Endothelial cell (in vitro differentiated cells): ENCODE data around the gene LRG1. TPM values are rescaled to one million over a fixed set of nuclear protein-coding genes. Genes with fewer than 3 reads are reported as not detected.
"Not testable (repeated sequence)": the region's sequence is repeated elsewhere in the genome, so short reads cannot be mapped to it uniquely, and the experiment has no call there.

Experiments used
- DNase-seq: peaks from one replicate; pipeline ENCODE4 v3.0.0; 2021; ENCODE audit warnings: low spot score
- H3K27ac Mint-ChIP-seq: one replicate; pipeline ENCODE4 v1.8.0; 2021; ENCODE audit warnings: mixed read lengths, inconsistent platforms; ENCODE audit not compliant: unreplicated experiment
- H3K27me3 Mint-ChIP-seq: one replicate; pipeline ENCODE4 v1.8.0; 2021; ENCODE audit warnings: mild to moderate bottlenecking, moderate library complexity, mixed read lengths, inconsistent platforms; ENCODE audit not compliant: unreplicated experiment
- H3K36me3 Mint-ChIP-seq: one replicate; pipeline ENCODE4 v1.8.0; 2021; ENCODE audit warnings: mild to moderate bottlenecking, low read depth, mixed read lengths, inconsistent platforms; ENCODE audit not compliant: unreplicated experiment
- H3K4me1 Mint-ChIP-seq: one replicate; pipeline ENCODE4 v1.8.0; 2021; ENCODE audit warnings: mild to moderate bottlenecking, mixed read lengths, inconsistent platforms; ENCODE audit not compliant: unreplicated experiment
- H3K4me3 Mint-ChIP-seq: one replicate; pipeline ENCODE4 v1.8.0; 2021; ENCODE audit warnings: mild to moderate bottlenecking, mixed read lengths, inconsistent platforms; ENCODE audit not compliant: unreplicated experiment
- H3K9me3 Mint-ChIP-seq: one replicate; pipeline ENCODE4 v1.8.0; 2021; ENCODE audit warnings: mixed read lengths, inconsistent platforms; ENCODE audit not compliant: unreplicated experiment
- total RNA-seq: library from RNA; stranded (reverse); fragmentation: NEBNext Ultra II Directional; extraction: Animal tissue kit (Norgen Biotek cat#: 25700); gene quantifications from one replicate; pipeline ENCODE4 v1.2.1, GENCODE V29; 2021; ENCODE audit not compliant: unreplicated experiment
- TF ChIP-seq, protein P1 (sequence below): fragments of 200-600 bp; sonication (generic); IDR thresholded peaks from one replicate; pipeline ENCODE4 v1.5.0; 2021; ENCODE audit warnings: antibody characterized with exemption; ENCODE audit not compliant: unreplicated experiment

The LRG1 gene
- total RNA-seq, 1 donor from 2014 or later, result 2.2 TPM

GRCh38 chr19:4568886-4569285, 29.1 kb upstream of the LRG1 start:
- no peaks in the 10 kb centered on the region for H3K36me3 Mint-ChIP-seq
- peaks cover 1% of the 10 kb centered on the region for H3K27me3 Mint-ChIP-seq
- TF ChIP-seq, protein P1, sequence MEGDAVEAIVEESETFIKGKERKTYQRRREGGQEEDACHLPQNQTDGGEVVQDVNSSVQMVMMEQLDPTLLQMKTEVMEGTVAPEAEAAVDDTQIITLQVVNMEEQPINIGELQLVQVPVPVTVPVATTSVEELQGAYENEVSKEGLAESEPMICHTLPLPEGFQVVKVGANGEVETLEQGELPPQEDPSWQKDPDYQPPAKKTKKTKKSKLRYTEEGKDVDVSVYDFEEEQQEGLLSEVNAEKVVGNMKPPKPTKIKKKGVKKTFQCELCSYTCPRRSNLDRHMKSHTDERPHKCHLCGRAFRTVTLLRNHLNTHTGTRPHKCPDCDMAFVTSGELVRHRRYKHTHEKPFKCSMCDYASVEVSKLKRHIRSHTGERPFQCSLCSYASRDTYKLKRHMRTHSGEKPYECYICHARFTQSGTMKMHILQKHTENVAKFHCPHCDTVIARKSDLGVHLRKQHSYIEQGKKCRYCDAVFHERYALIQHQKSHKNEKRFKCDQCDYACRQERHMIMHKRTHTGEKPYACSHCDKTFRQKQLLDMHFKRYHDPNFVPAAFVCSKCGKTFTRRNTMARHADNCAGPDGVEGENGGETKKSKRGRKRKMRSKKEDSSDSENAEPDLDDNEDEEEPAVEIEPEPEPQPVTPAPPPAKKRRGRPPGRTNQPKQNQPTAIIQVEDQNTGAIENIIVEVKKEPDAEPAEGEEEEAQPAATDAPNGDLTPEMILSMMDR, result no peak
- no peaks in the 10 kb centered on the region for H3K4me1 Mint-ChIP-seq
- no peaks in the 10 kb centered on the region for H3K9me3 Mint-ChIP-seq
- no peak overlapping the region for H3K27ac Mint-ChIP-seq
- no peak overlapping the region for H3K4me3 Mint-ChIP-seq
- DNase-seq, result no peak

- Mint-ChIP-seq H3K27me3 (peaks cover 1% of the 10 kb centered on the region), H3K36me3 (no peaks in the 10 kb centered on the region), H3K4me3 (no peak overlapping the region), H3K9me3 (no peaks in the 10 kb centered on the region), H3K27ac (no peak overlapping the region), H3K4me1 (no peaks in the 10 kb centered on the region)
- peak; percentile 90 for DNase-seq
- TF ChIP-seq, protein P1, result peak; percentile 83
Measured at GRCh38 chr19:4567584-4568071, 27.8 kb upstream of the LRG1 start.

DNA sequence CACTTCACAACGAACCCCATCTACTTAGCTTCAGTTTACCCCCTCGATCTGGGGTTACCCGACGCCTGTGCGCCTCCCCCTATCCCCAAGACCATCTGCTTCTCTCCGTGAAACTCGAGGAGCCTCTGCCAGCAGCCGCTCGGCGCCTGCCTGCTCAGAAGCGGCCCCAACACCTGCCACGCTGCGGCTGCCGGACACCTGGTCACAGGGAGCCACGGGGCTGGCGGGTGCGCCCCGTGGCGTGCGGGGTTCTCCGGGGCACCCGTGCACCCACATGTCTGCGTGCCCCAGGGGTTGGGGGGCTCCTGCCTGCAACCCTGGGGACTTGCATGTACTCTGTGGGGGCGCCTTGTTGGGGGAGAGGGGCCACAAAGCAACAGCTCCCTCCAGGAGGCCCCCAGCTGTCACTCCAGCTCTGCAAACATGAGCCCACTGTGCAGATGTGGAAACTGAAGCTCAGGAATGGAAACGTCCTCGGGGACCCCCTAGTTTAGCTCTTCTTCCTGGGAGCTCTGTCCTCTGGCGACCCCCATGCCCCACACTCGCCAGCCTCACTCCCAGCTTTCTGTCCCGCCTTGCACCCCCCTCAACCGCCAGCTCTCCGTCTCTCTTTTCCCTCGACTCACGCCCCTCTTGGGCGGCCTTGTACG, 26.7 kb upstream of the LRG1 start:
- H3K9me3 Mint-ChIP-seq, result no peaks in the 10 kb centered on the region
- no peak overlapping the region for H3K4me3 Mint-ChIP-seq
- H3K27ac Mint-ChIP-seq, result no peak overlapping the region
- TF ChIP-seq, protein P1, result no peak
- H3K36me3 Mint-ChIP-seq, result no peaks in the 10 kb centered on the region
- peaks cover 1% of the 10 kb centered on the region for H3K27me3 Mint-ChIP-seq
- no peaks in the 10 kb centered on the region for H3K4me1 Mint-ChIP-seq
- no peak for DNase-seq

DNA sequence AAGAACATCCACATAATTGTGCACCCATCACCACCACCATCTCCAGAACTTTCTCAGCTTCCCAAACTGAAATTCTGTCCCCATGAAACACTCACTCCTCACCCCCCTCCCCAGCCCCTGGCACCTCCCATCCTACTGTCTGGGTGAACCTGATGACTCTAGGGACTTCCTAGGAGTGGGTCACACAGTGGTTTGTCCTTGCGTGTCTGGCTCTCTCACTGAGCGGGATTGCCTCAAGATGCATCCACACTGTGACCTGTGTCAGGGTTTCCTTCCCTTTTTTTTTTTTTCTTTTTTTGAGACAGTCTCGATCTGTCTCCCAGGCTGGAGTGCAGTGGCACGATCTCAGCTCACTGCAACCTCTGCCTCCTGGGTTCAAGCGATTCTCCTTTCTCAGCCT, 23.7 kb upstream of the LRG1 start:
- not testable (repeated sequence) for DNase-seq, H3K36me3 Mint-ChIP-seq, H3K27ac Mint-ChIP-seq, H3K9me3 Mint-ChIP-seq, H3K4me3 Mint-ChIP-seq, H3K27me3 Mint-ChIP-seq
- peaks cover 10% of the 10 kb centered on the region for H3K4me1 Mint-ChIP-seq

DNA sequence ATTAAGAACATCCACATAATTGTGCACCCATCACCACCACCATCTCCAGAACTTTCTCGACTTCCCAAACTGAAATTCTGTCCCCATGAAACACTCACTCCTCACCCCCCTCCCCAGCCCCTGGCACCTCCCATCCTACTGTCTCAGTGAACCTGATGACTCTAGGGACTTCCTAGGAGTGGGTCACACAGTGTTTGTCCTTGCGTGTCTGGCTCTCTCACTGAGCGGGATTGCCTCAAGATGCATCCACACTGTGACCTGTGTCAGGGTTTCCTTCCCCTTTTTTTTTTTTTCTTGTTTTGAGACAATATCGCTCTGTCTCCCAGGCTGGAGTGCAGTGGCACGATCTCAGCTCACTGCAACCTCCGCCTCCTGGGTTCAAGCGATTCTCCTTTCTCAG, 22.2 kb upstream of the LRG1 start:
- H3K4me1 Mint-ChIP-seq, result peaks cover 13% of the 10 kb centered on the region
- not testable (repeated sequence) for DNase-seq, H3K27ac Mint-ChIP-seq, H3K27me3 Mint-ChIP-seq, H3K36me3 Mint-ChIP-seq, H3K4me3 Mint-ChIP-seq, H3K9me3 Mint-ChIP-seq

GRCh38 chr19:4559569-4559968, 19.7 kb upstream of the LRG1 start, which contains the start of gene SEMA6B:
Gene SEMA6B (minus strand): TSS chr19:4559684. CDS start chr19:4558457, 1,227 bp downstream.
- H3K9me3 Mint-ChIP-seq, result no peaks in the 10 kb centered on the region
- no peak for DNase-seq
- peaks cover 8% of the 10 kb centered on the region for H3K36me3 Mint-ChIP-seq
- peak within 1 kb of the TSS; percentile 88 for H3K27ac Mint-ChIP-seq
- H3K4me3 Mint-ChIP-seq, result peak within 1 kb of the TSS; percentile 88
- TF ChIP-seq, protein P1, result no peak
- H3K4me1 Mint-ChIP-seq, result peaks cover 13% of the 10 kb centered on the region
- H3K27me3 Mint-ChIP-seq, result peaks cover 1% of the 10 kb centered on the region
